Cerebellar nuclear complex (tissue), 1 donor: Measurements from ENCODE around the gene ULBP2.
"Not testable (repeated sequence)": the region's sequence is repeated elsewhere in the genome, so short reads cannot be mapped to it uniquely, and the experiment has no call there.

Source experiments
- DNase-seq, 2 experiments: peaks; one replicate each; lab custom pipeline; 2025; lab: John Stamatoyannopoulos, UW

Gene ULBP2

GRCh38 chr6:149948616-149949015, 6.8 kb downstream of the ULBP2 start:
- no peak for DNase-seq

- DNase-seq: no peak
These were observed 8.6 kb downstream of the ULBP2 start for GRCh38 chr6:149950423-149950822.

GRCh38 chr6:149951096-149951495, 9.3 kb downstream of the ULBP2 start:
- no peak for DNase-seq

- DNase-seq: no peak
These were observed 9.8 kb downstream of the ULBP2 start for GRCh38 chr6:149951626-149952025.

- not testable (repeated sequence) for DNase-seq
These were observed 11.6 kb downstream of the ULBP2 start for GRCh38 chr6:149953390-149953789.

GRCh38 chr6:149953934-149954327, 12.1 kb downstream of the ULBP2 start:
- not testable (repeated sequence) for DNase-seq

- DNase-seq: not testable (repeated sequence)
These were observed 12.6 kb downstream of the ULBP2 start for GRCh38 chr6:149954328-149954983.

GRCh38 chr6:149954984-149955653, 13.3 kb downstream of the ULBP2 start:
- DNase-seq: not testable (repeated sequence)

- DNase-seq: not testable (repeated sequence)
These were observed 14.0 kb downstream of the ULBP2 start for GRCh38 chr6:149955654-149956317.

GRCh38 chr6:149958124-149958523, 16.3 kb downstream of the ULBP2 start:
- DNase-seq: not testable (repeated sequence)

GRCh38 chr6:149959806-149960205, 18.0 kb downstream of the ULBP2 start:
- DNase-seq: not testable (repeated sequence)

- DNase-seq: no peak
These were observed 18.7 kb downstream of the ULBP2 start for GRCh38 chr6:149960488-149960887.

GRCh38 chr6:149961728-149962425, 20.1 kb downstream of the ULBP2 start:
- DNase-seq: no peak

GRCh38 chr6:149962461-149963211, 20.8 kb downstream of the ULBP2 start:
- DNase-seq: no peak

- no peak for DNase-seq
These were observed 21.3 kb downstream of the ULBP2 start for GRCh38 chr6:149963212-149963461.

- DNase-seq: peak; percentile 33 to 63
These were observed 21.9 kb downstream of the ULBP2 start, which contains the start of gene ULBP1 for GRCh38 chr6:149963462-149964307. TSS of gene ULBP1 (plus strand) at chr6:149963943. CDS start at chr6:149964050, 107 bp downstream.

- no peak for DNase-seq
These were observed 22.7 kb downstream of the ULBP2 start for GRCh38 chr6:149964308-149965193.

GRCh38 chr6:149965194-149966020, 23.6 kb downstream of the ULBP2 start:
- no peak for DNase-seq

- not testable (repeated sequence) for DNase-seq
These were observed 24.5 kb downstream of the ULBP2 start for GRCh38 chr6:149966319-149966718.
